IMR-90 (cell line): Measurements from ENCODE around the gene HMGA1. TPM values are rescaled to one million over a fixed set of nuclear protein-coding genes. Genes with fewer than 3 reads are reported as not detected.

Experiments used
- ATAC-seq: fragments of 200-7000 bp; cut with Tn5 transposase; 2 replicates; pipeline ENCODE4 v1.9.1; 2020; ENCODE audit warnings: low read depth, mild to moderate bottlenecking, moderate library complexity
- BruUV-seq: library from RNA; stranded (reverse); fragments of 400-500 nt; replicated peaks from 2 replicates; lab custom pipeline; 2021; lab: Mats Ljungman, UMichigan
- CTCF ChIA-PET: fragments of 300-600 bp; formaldehyde crosslinking; extraction: SDS; loops from one replicate; lab custom pipeline; 2021; ENCODE audit warnings: antibody characterized with exemption; lab: Yijun Ruan, JAX
- POLR2A ChIA-PET: fragments of 300-600 bp; sonication (Branson Sonifier 250); formaldehyde crosslinking; loops from one replicate; lab custom pipeline; 2022; ENCODE audit warnings: antibody characterized with exemption; ENCODE audit not compliant: unreplicated experiment; lab: Charles Lee
- DNase-seq: peaks from one replicate; pipeline ENCODE4 v3.0.0; 2013
- H2AFZ ChIP-seq: replicated peaks from 2 replicates; pipeline ENCODE3; 2013; ENCODE audit warnings: low read length, mild to moderate bottlenecking; ENCODE audit not compliant: poor library complexity
- H2AK5ac ChIP-seq: 2 replicates; pipeline ENCODE4 v1.6.1; 2013; ENCODE audit warnings: low read depth, low read length, inconsistent platforms
- H2AK9ac ChIP-seq: replicated peaks from 2 replicates; pipeline ENCODE3; 2013; ENCODE audit warnings: mild to moderate bottlenecking, low read depth, low read length, moderate library complexity; ENCODE audit not compliant: poor library complexity
- H2BK120ac ChIP-seq: 2 replicates; pipeline ENCODE4 v1.6.1; 2013; ENCODE audit warnings: low read depth, low read length, inconsistent platforms
- H2BK15ac ChIP-seq: 3 replicates; pipeline ENCODE4 v1.6.1; 2013; ENCODE audit warnings: low read depth, low read length, inconsistent platforms
- H2BK20ac ChIP-seq: 2 replicates; pipeline ENCODE4 v1.6.1; 2013; ENCODE audit warnings: low read depth, mild to moderate bottlenecking, inconsistent platforms, low read length, moderate library complexity
- H2BK5ac ChIP-seq: 2 replicates; pipeline ENCODE4 v1.6.1; 2013; ENCODE audit warnings: mild to moderate bottlenecking, low read depth, low read length, inconsistent platforms; ENCODE audit not compliant: poor library complexity, severe bottlenecking
- H3K14ac ChIP-seq: replicated peaks from 2 replicates; pipeline ENCODE4 v1.6.1; 2013; ENCODE audit warnings: low read depth, low read length, inconsistent platforms
- H3K18ac ChIP-seq: 2 replicates; pipeline ENCODE4 v1.6.1; 2013; ENCODE audit warnings: low read depth, low read length, control low read depth
- H3K23ac ChIP-seq: 2 replicates; pipeline ENCODE4 v1.6.1; 2013; ENCODE audit warnings: low read depth, low read length, inconsistent platforms
- H3K27ac ChIP-seq: 2 replicates; pipeline ENCODE4 v1.5.1; 2013; ENCODE audit warnings: mild to moderate bottlenecking, control low read depth, low read length; ENCODE audit not compliant: insufficient read depth
- H3K27me3 ChIP-seq: 2 replicates; pipeline ENCODE4 v1.6.1; 2013; ENCODE audit warnings: low read length; ENCODE audit not compliant: control insufficient read depth, insufficient read depth
- H3K36me3 ChIP-seq: 2 replicates; pipeline ENCODE4 v1.6.1; 2013; ENCODE audit warnings: low read length, mixed read lengths; ENCODE audit not compliant: control insufficient read depth, insufficient read depth
- H3K4ac ChIP-seq: 2 replicates; pipeline ENCODE4 v1.6.1; 2013; ENCODE audit warnings: low read depth, low read length, inconsistent platforms
- H3K4me1 ChIP-seq: 2 replicates; pipeline ENCODE4 v1.6.1; 2013; ENCODE audit warnings: low read length, mixed read lengths; ENCODE audit not compliant: control insufficient read depth, insufficient read depth
- H3K4me2 ChIP-seq: 2 replicates; pipeline ENCODE4 v1.6.1; 2013; ENCODE audit warnings: low read depth, mild to moderate bottlenecking, control low read depth, low read length, moderate library complexity
- H3K4me3 ChIP-seq: 2 replicates; pipeline ENCODE4 v1.5.1; 2013; ENCODE audit warnings: low read depth, mild to moderate bottlenecking, control low read depth, low read length, moderate library complexity; ENCODE audit not compliant: insufficient read depth
- H3K56ac ChIP-seq: 2 replicates; pipeline ENCODE4 v1.6.1; 2013; ENCODE audit warnings: low read length, inconsistent platforms; ENCODE audit not compliant: insufficient read depth; ENCODE audit errors: extremely low read depth
- H3K79me1 ChIP-seq, 2 experiments: 2 replicates each; pipeline ENCODE4 v1.6.1; 2013; ENCODE audit warnings: low read length in 2 of 2, inconsistent platforms in 1 of 2, low read depth in 1 of 2
- H3K9ac ChIP-seq: 2 replicates; pipeline ENCODE4 v1.6.1; 2013; ENCODE audit warnings: low read depth, low read length, control low read depth
- H3K9me1 ChIP-seq: 2 replicates; pipeline ENCODE4 v1.6.1; 2013; ENCODE audit warnings: low read length, inconsistent platforms; ENCODE audit not compliant: insufficient read depth
- H3K9me3 ChIP-seq: 2 replicates; pipeline ENCODE4 v1.6.1; 2013; ENCODE audit warnings: low read length; ENCODE audit not compliant: control insufficient read depth, insufficient read depth
- H4K20me1 ChIP-seq: 2 replicates; pipeline ENCODE4 v1.6.1; 2013; ENCODE audit warnings: low read length, inconsistent platforms; ENCODE audit not compliant: insufficient read depth
- H4K5ac ChIP-seq: 2 replicates; pipeline ENCODE4 v1.6.1; 2013; ENCODE audit warnings: mild to moderate bottlenecking, low read depth, low read length, control low read depth
- H4K8ac ChIP-seq, 2 experiments: 2 replicates each; pipeline ENCODE4 v1.6.1; 2013; ENCODE audit warnings: low read depth in 2 of 2, low read length in 2 of 2, control low read depth in 1 of 2, inconsistent platforms in 1 of 2
- H4K91ac ChIP-seq: 2 replicates; pipeline ENCODE4 v1.6.1; 2013; ENCODE audit warnings: low read depth, low read length, inconsistent platforms; ENCODE audit not compliant: insufficient read depth
- MXI1 ChIP-seq: IDR thresholded peaks from 2 replicates; pipeline ENCODE4 v1.6.1; 2012; ENCODE audit warnings: low read depth, mild to moderate bottlenecking, low read length, moderate library complexity, borderline replicate concordance
- NFE2L2 ChIP-seq: fragments of 150-350 bp; IDR thresholded peaks from 2 replicates; pipeline ENCODE4 v1.6.1; 2016; ENCODE audit warnings: low read depth, mild to moderate bottlenecking, low read length
- POLR2A ChIP-seq: IDR thresholded peaks from 2 replicates; pipeline ENCODE4 v1.6.1; 2012; ENCODE audit warnings: mild to moderate bottlenecking, low read depth, low read length
- RAD21 ChIP-seq: IDR thresholded peaks from 2 replicates; pipeline ENCODE4 v1.6.1; 2012; ENCODE audit warnings: low read length, improper control_type of control experiment
- RCOR1 ChIP-seq: IDR thresholded peaks from 2 replicates; pipeline ENCODE4 v1.6.1; 2012; ENCODE audit warnings: mild to moderate bottlenecking, low read length, improper control_type of control experiment; ENCODE audit not compliant: insufficient replicate concordance
- RFX5 ChIP-seq: IDR thresholded peaks from 2 replicates; pipeline ENCODE4 v1.8.0; 2012; ENCODE audit warnings: low read depth, mild to moderate bottlenecking, low read length, moderate library complexity
- WGBS, 2 experiments: methylation state at CpG; one replicate each; pipeline versions ENCODE4 v1.1.5 to v1.1.7; 2013; ENCODE audit warnings: missing lambda C conversion rate in 2 of 2; ENCODE audit not compliant: insufficient read length in 1 of 2; ENCODE audit errors: extremely low coverage in 2 of 2; 5-methylcytosine and 5-hydroxymethylcytosine counted together
- dilution Hi-C: fragments of 300-500 bp; cut with HindIII; formaldehyde crosslinking; loops from one replicate; pipeline ENCODE4 v1.14.3; 2018; ENCODE audit warnings: low sequenced_read_pairs; ENCODE audit not compliant: unreplicated experiment
- in situ Hi-C: fragments of 300-500 bp; cut with MboI; formaldehyde crosslinking; loops from 3 replicates; pipeline ENCODE4 v1.14.3; 2019; ENCODE audit warnings: low sequenced_read_pairs, inconsistent platforms, mixed read lengths
- intact Hi-C: fragments of 100-400 bp; cut with micrococcal nuclease; formaldehyde crosslinking; loops from 2 replicates; pipeline ENCODE4 v1.10.0; 2022
- polyA plus RNA-seq, 3 experiments: library from polyadenylated mRNA; depleted of rRNA; stranded (reverse); fragments of >200 nt; gene quantifications; 2 replicates each; pipeline ENCODE4 v1.2.3, GENCODE V29; 2012; ENCODE audit warnings: low replicate concordance in 1 of 3
- total RNA-seq: library from RNA; depleted of rRNA; stranded (reverse); fragments of >200 nt; gene quantifications from 2 replicates; pipeline ENCODE4 v1.2.3, GENCODE V29; 2012

HMGA1 gene
- total and polyA plus RNA-seq, 2 of the 4 experiments (the other 2 are of a cell fraction) = 101 to 589 TPM

- no TSS peak for BruUV-seq
- Histone ChIP-seq H3K9ac (no peak overlapping the region), H2BK120ac (no peak overlapping the region), H3K27ac (no peak overlapping the region), H3K27me3 (no peaks in the 10 kb centered on the region), H4K5ac (no peak overlapping the region), H2BK15ac (no peak overlapping the region), H3K79me1 (peaks cover 4 to 5% of the 10 kb centered on the region in 2 experiments; a peak in 1 of 4 replicates), H2AK9ac (no peak overlapping the region), H3K4me3 (no peak overlapping the region), H3K4me1 (peaks cover 5% of the 10 kb centered on the region), H3K18ac (no peak overlapping the region), H2AFZ (no peak overlapping the region), H3K4me2 (no peak overlapping the region), H3K9me3 (peaks cover 5% of the 10 kb centered on the region), H2BK5ac (no peak overlapping the region), H2AK5ac (no peak overlapping the region), H3K23ac (no peak overlapping the region), H3K9me1 (peaks cover 8% of the 10 kb centered on the region; the same call in 1 of the 2 replicates), H3K56ac (no peak overlapping the region), H3K36me3 (peaks cover 26% of the 10 kb centered on the region), H4K8ac (no peak overlapping the region), H3K14ac (no peak overlapping the region), H4K20me1 (peaks cover 4% of the 10 kb centered on the region; the same call in 1 of the 2 replicates), H4K91ac (no peak overlapping the region), H2BK20ac (no peak overlapping the region), H3K4ac (no peak overlapping the region)
- dilution Hi-C loops = no loop called here
- intact Hi-C loops = no loop called here
- in situ Hi-C loops = no loop called here
- CTCF ChIA-PET = no interaction called here
- no peak for DNase-seq
- no peak for TF ChIP-seq RAD21
- no peak for TF ChIP-seq MXI1
- no peak for TF ChIP-seq POLR2A
- no peak for TF ChIP-seq NFE2L2
- TF ChIP-seq RCOR1 = no peak
- no peak for TF ChIP-seq RFX5
- no peak for ATAC-seq
- WGBS, 2 experiments = 100% methylated on average over 1 of the region's 11 CpGs; no CpG with 5 or more reads in 1 of the 2 experiments
- POLR2A ChIA-PET = no interaction called here
Observed at GRCh38 chr6:34289137-34289536, 52.5 kb downstream of the HMGA1 start.
